Measurements from ENCODE around the gene HOPX.

DNA sequence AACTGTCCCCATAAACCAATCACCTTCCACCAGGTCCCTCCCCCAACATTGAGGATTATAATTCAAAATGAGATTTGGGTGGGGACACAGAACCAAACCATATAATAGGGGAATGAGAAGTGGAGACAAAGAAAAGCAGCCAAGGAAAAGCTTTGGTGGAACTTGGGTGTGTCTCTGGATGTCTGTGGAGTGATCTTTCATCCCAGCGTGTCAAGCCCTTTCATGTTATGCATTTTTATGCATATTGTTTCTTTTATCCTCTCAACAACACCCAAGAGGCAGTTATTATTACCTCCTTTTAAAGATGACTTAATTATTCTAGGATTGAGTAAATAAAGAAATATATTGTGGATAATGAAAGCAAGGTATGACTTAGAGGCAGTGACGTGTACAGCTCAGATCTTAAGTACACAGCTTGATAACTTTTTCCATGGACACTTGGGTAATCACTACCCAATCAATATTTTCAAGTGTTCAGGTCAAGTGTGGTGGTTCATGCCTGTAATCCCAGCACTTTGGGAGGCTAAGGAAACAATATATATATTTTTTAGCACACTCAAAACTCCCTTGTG lies 42.6 kb upstream of the HOPX start:
- TF ChIP-seq, protein P1, sequence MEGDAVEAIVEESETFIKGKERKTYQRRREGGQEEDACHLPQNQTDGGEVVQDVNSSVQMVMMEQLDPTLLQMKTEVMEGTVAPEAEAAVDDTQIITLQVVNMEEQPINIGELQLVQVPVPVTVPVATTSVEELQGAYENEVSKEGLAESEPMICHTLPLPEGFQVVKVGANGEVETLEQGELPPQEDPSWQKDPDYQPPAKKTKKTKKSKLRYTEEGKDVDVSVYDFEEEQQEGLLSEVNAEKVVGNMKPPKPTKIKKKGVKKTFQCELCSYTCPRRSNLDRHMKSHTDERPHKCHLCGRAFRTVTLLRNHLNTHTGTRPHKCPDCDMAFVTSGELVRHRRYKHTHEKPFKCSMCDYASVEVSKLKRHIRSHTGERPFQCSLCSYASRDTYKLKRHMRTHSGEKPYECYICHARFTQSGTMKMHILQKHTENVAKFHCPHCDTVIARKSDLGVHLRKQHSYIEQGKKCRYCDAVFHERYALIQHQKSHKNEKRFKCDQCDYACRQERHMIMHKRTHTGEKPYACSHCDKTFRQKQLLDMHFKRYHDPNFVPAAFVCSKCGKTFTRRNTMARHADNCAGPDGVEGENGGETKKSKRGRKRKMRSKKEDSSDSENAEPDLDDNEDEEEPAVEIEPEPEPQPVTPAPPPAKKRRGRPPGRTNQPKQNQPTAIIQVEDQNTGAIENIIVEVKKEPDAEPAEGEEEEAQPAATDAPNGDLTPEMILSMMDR (IDR thresholded peaks at IDR 0.05), result no peak
- TF ChIP-seq POLR2A (IDR thresholded peaks at IDR 0.05), result no peak

Data from uterus (tissue), 2 donors.